Mucosa of descending colon (tissue), 3 donors: ENCODE results near the gene NPSR1. TPM values are rescaled to one million over a fixed set of nuclear protein-coding genes. Genes with fewer than 3 reads are reported as not detected.

Experiments used
- ATAC-seq: fragments of 200-7000 bp; cut with Tn5 transposase; one replicate; pipeline ENCODE4 v1.9.1; 2020; ENCODE audit warnings: mild to moderate bottlenecking, moderate library complexity
- DNase-seq, 3 donors: peaks; one replicate each; pipeline ENCODE4 v3.0.0-alpha.2; 2020
- H3K36me3 ChIP-seq: fragments of 200-600 bp; one replicate; pipeline ENCODE4 v1.8.0; 2021; ENCODE audit warnings: low read depth, mild to moderate bottlenecking
- H3K4me1 ChIP-seq: fragments of 200-600 bp; one replicate; pipeline ENCODE4 v1.8.0; 2021; ENCODE audit warnings: low read depth, mild to moderate bottlenecking
- H3K4me3 ChIP-seq: fragments of 200-600 bp; one replicate; pipeline ENCODE4 v1.8.0; 2021; ENCODE audit warnings: mild to moderate bottlenecking
- H3K9me3 ChIP-seq: fragments of 200-600 bp; one replicate; pipeline ENCODE4 v1.8.0; 2021; ENCODE audit warnings: mild to moderate bottlenecking
- intact Hi-C, 2 donors: fragments of 100-400 bp; cut with DNase I in 1 of 2; cut with micrococcal nuclease in 1 of 2; formaldehyde crosslinking; loops; one replicate each; pipeline versions ENCODE4 v1.11.0 to v1.11.1; 2022; cut with DNase I, micrococcal nuclease
- total RNA-seq, 3 donors: library from RNA; stranded (reverse); fragmentation: NEBNext Ultra II Directional in 2 of 3; extraction: Animal tissue kit (Norgen Biotek cat#: 25700) in 2 of 3; gene quantifications; one replicate each; pipeline versions ENCODE4 v1.2.1 to v1.2.4, GENCODE V29; 2021 to 2023
- TF ChIP-seq, protein P1 (sequence below): fragments of 200-600 bp; IDR thresholded peaks from one replicate; pipeline ENCODE4 v1.8.0; 2022; ENCODE audit warnings: antibody characterized with exemption, mild to moderate bottlenecking
- donor health status: DM: no; HTN: no; CAD: no; lungs with moderate emphysema.
- donor health status: DM: no; HTN: no; CAD: no.
- donor health status: DM: no; HTN: yes; CAD: no.

The NPSR1 gene
- total RNA-seq, 3 donors from 2014 or later: not detected

DNA sequence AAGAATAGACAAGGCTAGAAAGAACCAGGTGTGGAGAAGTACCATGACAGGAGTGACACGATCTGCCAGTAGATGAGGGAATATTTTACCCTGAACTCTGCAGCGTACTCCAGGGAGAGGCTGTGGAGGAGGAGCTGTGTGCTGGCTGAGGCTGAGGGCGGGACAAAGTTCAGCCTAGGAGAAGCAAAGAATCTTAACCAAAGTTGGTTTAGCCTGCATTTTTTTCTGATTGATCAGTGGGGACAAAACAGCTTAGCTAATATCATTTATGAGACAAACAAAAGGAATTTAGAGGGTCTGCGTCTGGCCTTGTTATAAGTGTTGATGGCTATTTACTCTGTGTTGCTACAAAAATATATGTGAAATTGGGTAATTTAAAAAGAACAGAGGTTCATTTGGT, 5.2 kb upstream of the NPSR1 start:
- intact Hi-C loops: no loop called here
- TF ChIP-seq, protein P1, sequence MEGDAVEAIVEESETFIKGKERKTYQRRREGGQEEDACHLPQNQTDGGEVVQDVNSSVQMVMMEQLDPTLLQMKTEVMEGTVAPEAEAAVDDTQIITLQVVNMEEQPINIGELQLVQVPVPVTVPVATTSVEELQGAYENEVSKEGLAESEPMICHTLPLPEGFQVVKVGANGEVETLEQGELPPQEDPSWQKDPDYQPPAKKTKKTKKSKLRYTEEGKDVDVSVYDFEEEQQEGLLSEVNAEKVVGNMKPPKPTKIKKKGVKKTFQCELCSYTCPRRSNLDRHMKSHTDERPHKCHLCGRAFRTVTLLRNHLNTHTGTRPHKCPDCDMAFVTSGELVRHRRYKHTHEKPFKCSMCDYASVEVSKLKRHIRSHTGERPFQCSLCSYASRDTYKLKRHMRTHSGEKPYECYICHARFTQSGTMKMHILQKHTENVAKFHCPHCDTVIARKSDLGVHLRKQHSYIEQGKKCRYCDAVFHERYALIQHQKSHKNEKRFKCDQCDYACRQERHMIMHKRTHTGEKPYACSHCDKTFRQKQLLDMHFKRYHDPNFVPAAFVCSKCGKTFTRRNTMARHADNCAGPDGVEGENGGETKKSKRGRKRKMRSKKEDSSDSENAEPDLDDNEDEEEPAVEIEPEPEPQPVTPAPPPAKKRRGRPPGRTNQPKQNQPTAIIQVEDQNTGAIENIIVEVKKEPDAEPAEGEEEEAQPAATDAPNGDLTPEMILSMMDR: no peak
- Histone ChIP-seq H3K36me3 (no peaks in the 10 kb centered on the region), H3K4me3 (no peak overlapping the region), H3K4me1 (peaks cover 2% of the 10 kb centered on the region), H3K9me3 (no peaks in the 10 kb centered on the region)
- ATAC-seq: peak; percentile 76
- DNase-seq: peak in 2 of 3 donors; percentile 17 to 45

DNA sequence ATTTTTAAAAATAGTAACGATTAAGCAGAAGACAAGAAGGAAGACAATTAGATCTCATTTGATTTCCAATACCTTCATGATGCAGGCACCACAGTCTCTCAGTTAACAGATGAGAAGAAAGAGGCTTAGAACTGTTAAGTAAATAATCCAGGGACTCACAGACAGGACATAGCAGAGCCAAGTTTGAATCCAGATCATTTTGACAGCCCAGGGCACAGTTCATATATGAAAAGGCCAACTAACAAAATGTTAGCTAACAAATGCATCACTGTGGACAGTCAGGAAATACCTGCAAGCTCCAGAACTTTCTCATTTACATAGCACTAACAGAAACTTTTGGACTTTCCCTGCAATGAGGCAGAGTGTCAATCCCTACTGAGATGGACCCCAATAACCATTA, 4.2 kb upstream of the NPSR1 start:
- intact Hi-C loops: no loop called here
- Histone ChIP-seq H3K9me3 (no peaks in the 10 kb centered on the region), H3K4me3 (no peak overlapping the region), H3K4me1 (peaks cover 7% of the 10 kb centered on the region), H3K36me3 (no peaks in the 10 kb centered on the region)
- ATAC-seq: no peak
- DNase-seq: no peak
- TF ChIP-seq, protein P1: no peak

DNA sequence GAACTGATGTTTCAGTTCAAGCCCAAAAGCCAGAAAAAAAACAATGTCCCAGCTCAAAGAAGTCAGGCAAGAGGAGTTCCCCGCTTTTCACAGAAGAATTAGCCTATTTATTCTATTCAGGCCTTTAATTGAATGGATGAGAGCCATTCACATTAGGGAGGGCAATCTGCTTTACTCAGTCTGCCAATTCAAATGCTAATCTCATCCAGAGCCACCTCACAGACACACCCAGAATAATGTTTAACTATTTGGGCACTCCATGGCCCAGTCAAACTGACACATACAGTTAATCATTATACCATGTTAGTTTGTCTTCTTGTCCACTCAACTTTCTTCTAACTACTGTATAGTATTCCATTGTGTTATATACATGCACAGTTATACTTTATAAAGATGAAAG, 2.6 kb upstream of the NPSR1 start:
- intact Hi-C loops: no loop called here
- ATAC-seq (peak; percentile 72), DNase-seq (no peak)
- no peak overlapping the region for H3K4me3 ChIP-seq
- no peaks in the 10 kb centered on the region for H3K36me3 ChIP-seq
- no peaks in the 10 kb centered on the region for H3K9me3 ChIP-seq
- TF ChIP-seq, protein P1: no peak
- H3K4me1 ChIP-seq: peaks cover 7% of the 10 kb centered on the region

DNA sequence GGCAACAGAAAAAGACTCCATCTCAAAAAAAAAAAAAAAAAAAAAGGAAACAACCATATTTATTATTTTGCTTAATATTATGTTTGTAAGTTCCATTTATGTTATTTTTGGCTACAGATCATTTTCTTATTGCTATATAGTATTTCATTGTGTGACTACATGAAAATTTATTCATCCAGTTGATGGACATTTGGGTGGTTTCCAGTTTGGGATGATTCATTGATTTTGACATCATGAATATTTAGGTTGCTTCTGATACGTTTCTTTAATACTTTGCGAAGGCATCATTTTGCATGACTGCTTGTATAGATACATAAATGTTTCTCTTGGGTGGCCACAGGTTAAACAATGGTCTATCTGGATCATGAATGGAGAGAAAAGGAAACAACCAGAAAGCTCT, 2.0 kb upstream of the NPSR1 start:
- TF ChIP-seq, protein P1: no peak
- no peaks in the 10 kb centered on the region for H3K36me3 ChIP-seq
- H3K4me1 ChIP-seq: peaks cover 7% of the 10 kb centered on the region
- DNase-seq: no peak
- H3K4me3 ChIP-seq: no peak overlapping the region
- no peaks in the 10 kb centered on the region for H3K9me3 ChIP-seq
- ATAC-seq: no peak
- intact Hi-C loops: no loop called here

GRCh38 chr7:34659472-34660075, 1.6 kb downstream of the NPSR1 start:
- Histone ChIP-seq H3K4me3 (no peak overlapping the region), H3K36me3 (no peaks in the 10 kb centered on the region), H3K4me1 (peaks cover 7% of the 10 kb centered on the region), H3K9me3 (no peaks in the 10 kb centered on the region)
- intact Hi-C loops: no loop called here
- DNase-seq: no peak
- no peak for ATAC-seq
- TF ChIP-seq, protein P1: no peak
